Heart left ventricle (tissue), 13 donors: ENCODE results near the gene GTPBP10.

ENCODE experiments used
- CTCF ChIP-seq, 12 donors: fragments of 200-600 bp; sonication (generic) in 4 of 12; IDR thresholded peaks; one replicate each; pipeline versions ENCODE4 v1.5.0 to v1.8.0; 2018 to 2022; ENCODE audit warnings: antibody characterized with exemption in 12 of 12, mild to moderate bottlenecking in 5 of 12
- POLR2A ChIP-seq, 2 donors: fragments of 450-650 bp; IDR thresholded peaks; one replicate each; pipeline ENCODE4 v1.6.1; 2017; ENCODE audit warnings: antibody characterized with exemption in 2 of 2, mild to moderate bottlenecking in 2 of 2, moderate library complexity in 2 of 2
- donor health status: ischemic (EF 13 %, LVEDD 7.1; RV severe dilation, severe dysfunction).
- donor health status: DM: no; HTN: yes; CAD: no.
- donor health status: DM: no; HTN: no; CAD: no.
- donor health status: ischemic (EF 25% LVEDD 6.9; RV normal size, moderate dysfunction).
- donor health status: ischemic (EF 25% LVEDD 5.7; RV mildly dilated, moderate dysfunction).
- donor health status: ischemic (EF 35%, LVEDD 5.7; RV mildly dilated, moderate dysfunction).
- donor health status: nonischemic (EF 11% LVEDD 7.7; RV severe dilation, severe dysfunction).
- donor health status: DM: yes; HTN: yes; CAD: no.
- donor health status: PGD.
- donor health status: ischemic (EF 29% LVEDD 5.4; RV normal size, mild dysfunction).
- donor health status: nonischemic (EF 23%, LVEDD 6.1; RV moderate dilation, normal function).

- TF ChIP-seq CTCF (IDR thresholded peaks at IDR 0.05) (no peak), POLR2A (IDR thresholded peaks at IDR 0.05) (no peak)
These were observed 60.9 kb downstream of the GTPBP10 start for GRCh38 chr7:90407484-90407821.
